Mesothelial cell of epicardium (in vitro differentiated cells): ENCODE results near the gene SHC2. TPM values are rescaled to one million over a fixed set of nuclear protein-coding genes. Genes with fewer than 3 reads are reported as not detected.

Experiments used
- DNase-seq, 2 experiments: peaks; one replicate each; pipeline ENCODE4 v3.0.0; 2021; ENCODE audit warnings: low spot score in 2 of 2; ENCODE audit not compliant: unreplicated experiment in 2 of 2
- H3K27ac Mint-ChIP-seq: 2 replicates; pipeline ENCODE4 v1.8.0; 2021; ENCODE audit warnings: mixed read lengths
- H3K27me3 Mint-ChIP-seq: 2 replicates; pipeline ENCODE4 v1.8.0; 2021; ENCODE audit warnings: low read depth, mixed read lengths
- H3K36me3 Mint-ChIP-seq: 2 replicates; pipeline ENCODE4 v1.8.0; 2021; ENCODE audit warnings: mixed read lengths
- H3K4me1 Mint-ChIP-seq: 2 replicates; pipeline ENCODE4 v1.8.0; 2021; ENCODE audit warnings: mixed read lengths
- H3K4me3 Mint-ChIP-seq: 2 replicates; pipeline ENCODE4 v1.8.0; 2021; ENCODE audit warnings: mild to moderate bottlenecking, moderate library complexity, mixed read lengths
- H3K9me3 Mint-ChIP-seq: 2 replicates; pipeline ENCODE4 v1.8.0; 2021; ENCODE audit warnings: mixed read lengths
- total RNA-seq: library from RNA; stranded (reverse); gene quantifications from 3 replicates; pipeline ENCODE4 v1.2.1, GENCODE V29; 2021
- TF ChIP-seq, protein P1 (sequence below): fragments of 200-600 bp; sonication (generic); IDR thresholded peaks from one replicate; pipeline ENCODE4 v1.5.0; 2021; ENCODE audit warnings: antibody characterized with exemption; ENCODE audit not compliant: unreplicated experiment

Gene SHC2
- total RNA-seq, 1 donor from 2014 or later: 86.4 TPM

DNA sequence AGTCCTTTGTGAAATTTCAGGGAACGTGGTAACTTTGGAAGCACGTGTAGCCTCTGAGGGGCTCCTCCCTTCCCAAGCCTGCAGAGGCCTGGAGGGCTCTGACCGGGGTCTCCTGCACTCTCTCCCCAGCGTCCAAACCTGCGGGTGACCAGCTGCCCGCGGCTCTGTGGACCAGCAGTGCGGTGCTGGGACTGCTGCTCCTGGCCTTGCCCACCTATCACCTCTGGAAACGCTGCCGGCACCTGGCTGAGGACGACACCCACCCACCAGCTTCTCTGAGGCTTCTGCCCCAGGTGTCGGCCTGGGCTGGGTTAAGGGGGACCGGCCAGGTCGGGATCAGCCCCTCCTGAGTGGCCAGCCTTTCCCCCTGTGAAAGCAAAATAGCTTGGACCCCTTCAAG is 43.8 kb upstream of the SHC2 start:
- Mint-ChIP-seq H3K27me3 (peaks cover 15% of the 10 kb centered on the region), H3K36me3 (no peaks in the 10 kb centered on the region)
- TF ChIP-seq, protein P1, sequence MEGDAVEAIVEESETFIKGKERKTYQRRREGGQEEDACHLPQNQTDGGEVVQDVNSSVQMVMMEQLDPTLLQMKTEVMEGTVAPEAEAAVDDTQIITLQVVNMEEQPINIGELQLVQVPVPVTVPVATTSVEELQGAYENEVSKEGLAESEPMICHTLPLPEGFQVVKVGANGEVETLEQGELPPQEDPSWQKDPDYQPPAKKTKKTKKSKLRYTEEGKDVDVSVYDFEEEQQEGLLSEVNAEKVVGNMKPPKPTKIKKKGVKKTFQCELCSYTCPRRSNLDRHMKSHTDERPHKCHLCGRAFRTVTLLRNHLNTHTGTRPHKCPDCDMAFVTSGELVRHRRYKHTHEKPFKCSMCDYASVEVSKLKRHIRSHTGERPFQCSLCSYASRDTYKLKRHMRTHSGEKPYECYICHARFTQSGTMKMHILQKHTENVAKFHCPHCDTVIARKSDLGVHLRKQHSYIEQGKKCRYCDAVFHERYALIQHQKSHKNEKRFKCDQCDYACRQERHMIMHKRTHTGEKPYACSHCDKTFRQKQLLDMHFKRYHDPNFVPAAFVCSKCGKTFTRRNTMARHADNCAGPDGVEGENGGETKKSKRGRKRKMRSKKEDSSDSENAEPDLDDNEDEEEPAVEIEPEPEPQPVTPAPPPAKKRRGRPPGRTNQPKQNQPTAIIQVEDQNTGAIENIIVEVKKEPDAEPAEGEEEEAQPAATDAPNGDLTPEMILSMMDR: no peak

DNA sequence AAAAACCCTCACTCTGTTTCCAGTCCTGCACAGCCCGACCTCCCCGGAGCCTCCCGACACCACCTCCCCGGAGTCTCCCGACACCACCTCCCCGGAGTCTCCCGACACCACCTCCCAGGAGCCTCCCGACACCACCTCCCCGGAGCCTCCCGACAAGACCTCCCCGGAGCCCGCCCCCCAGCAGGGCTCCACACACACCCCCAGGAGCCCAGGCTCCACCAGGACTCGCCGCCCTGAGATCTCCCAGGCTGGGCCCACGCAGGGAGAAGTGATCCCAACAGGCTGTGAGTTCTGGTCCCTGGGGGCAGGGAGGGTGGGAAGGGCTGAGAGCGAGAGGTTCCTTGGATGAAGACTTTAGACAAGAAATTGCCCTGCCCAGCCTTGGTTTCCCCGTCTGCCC is 40.8 kb upstream of the SHC2 start:
- no peaks in the 10 kb centered on the region for H3K36me3 Mint-ChIP-seq
- peaks cover 34% of the 10 kb centered on the region for H3K27me3 Mint-ChIP-seq
- peaks cover 4% of the 10 kb centered on the region for H3K4me1 Mint-ChIP-seq
- TF ChIP-seq, protein P1: no peak
- H3K9me3 Mint-ChIP-seq: no peaks in the 10 kb centered on the region
- DNase-seq: no peak
- no peak overlapping the region for H3K4me3 Mint-ChIP-seq
- no peak overlapping the region for H3K27ac Mint-ChIP-seq

More for the DNA sequence above, 43.8 kb upstream of the SHC2 start:
- Mint-ChIP-seq H3K4me3 (no peak overlapping the region), H3K27ac (no peak overlapping the region), H3K9me3 (no peaks in the 10 kb centered on the region), H3K4me1 (peaks cover 14% of the 10 kb centered on the region)
- DNase-seq: no peak

DNA sequence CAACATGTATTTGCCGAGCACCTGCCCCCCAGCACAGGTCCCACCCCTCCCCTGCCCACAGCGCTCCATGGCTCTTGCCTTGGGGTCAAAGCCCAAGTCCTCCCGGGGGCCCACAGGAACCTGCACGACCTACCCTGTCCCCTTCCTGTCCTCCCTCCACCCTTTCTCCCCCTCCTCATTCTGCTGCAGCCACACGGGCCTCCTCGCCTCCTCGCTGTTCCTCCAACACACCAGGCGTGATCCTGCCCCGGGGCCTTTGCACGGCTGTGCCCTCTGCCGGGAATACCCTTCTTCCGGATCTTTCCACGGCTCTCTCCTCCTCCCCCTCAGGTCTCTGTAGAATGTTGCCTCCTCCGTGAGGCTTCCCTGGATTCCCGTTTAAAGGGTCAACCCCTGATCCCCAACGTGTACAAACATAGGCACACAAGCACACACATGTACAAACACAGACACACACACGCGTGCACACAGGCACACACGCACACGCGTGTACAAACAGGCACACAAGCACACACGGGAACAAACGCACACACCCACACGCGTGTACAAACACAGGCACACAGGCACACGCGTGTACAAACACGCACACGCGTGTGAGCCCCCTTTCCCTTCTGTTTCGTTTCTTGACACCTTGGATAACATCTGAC is 38.3 kb upstream of the SHC2 start:
- H3K36me3 Mint-ChIP-seq: no peaks in the 10 kb centered on the region
- TF ChIP-seq, protein P1: no peak
- no peak for DNase-seq
- no peaks in the 10 kb centered on the region for H3K9me3 Mint-ChIP-seq
- H3K4me3 Mint-ChIP-seq: peak overlapping the region; percentile 37
- H3K4me1 Mint-ChIP-seq: peaks cover 3% of the 10 kb centered on the region
- H3K27me3 Mint-ChIP-seq: peaks cover 46% of the 10 kb centered on the region
- no peak overlapping the region for H3K27ac Mint-ChIP-seq

DNA sequence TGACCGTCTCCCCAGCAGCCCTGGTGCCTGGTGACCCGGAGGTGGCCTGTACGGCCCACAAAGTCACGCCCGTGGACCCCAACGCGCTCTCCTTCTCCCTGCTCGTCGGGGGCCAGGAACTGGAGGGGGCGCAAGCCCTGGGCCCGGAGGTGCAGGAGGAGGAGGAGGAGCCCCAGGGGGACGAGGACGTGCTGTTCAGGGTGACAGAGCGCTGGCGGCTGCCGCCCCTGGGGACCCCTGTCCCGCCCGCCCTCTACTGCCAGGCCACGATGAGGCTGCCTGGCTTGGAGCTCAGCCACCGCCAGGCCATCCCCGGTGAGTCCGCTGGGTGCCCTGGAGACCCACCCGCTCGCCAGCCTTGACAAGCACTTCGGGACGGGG is 37.7 kb upstream of the SHC2 start:
- TF ChIP-seq, protein P1: no peak
- Mint-ChIP-seq H3K4me3 (no peak overlapping the region), H3K27me3 (peaks cover 48% of the 10 kb centered on the region)

DNA sequence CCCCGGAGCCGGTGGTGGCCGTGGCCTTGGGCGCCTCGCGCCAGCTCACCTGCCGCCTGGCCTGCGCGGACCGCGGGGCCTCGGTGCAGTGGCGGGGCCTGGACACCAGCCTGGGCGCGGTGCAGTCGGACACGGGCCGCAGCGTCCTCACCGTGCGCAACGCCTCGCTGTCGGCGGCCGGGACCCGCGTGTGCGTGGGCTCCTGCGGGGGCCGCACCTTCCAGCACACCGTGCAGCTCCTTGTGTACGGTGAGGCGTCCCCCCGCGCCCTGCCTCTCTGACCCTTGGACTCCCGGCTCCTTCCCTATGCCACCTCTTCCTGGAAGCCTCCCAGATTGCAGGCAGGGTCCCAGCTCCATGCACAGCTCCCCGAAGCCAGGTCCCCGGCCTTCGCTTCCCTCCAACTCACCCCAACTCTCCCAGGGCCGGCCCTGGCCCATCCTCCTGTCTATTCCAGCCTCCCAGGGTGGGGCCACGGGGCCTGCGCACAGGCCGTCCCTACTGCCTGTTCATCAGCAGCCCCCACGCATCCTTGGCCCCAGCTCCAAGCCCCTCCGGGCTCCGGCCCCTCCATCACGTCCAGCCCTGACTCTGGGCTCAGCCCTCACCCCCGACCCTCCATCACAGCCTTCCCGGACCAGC is 37.2 kb upstream of the SHC2 start:
- Mint-ChIP-seq H3K9me3 (peaks cover under 1% of the 10 kb centered on the region), H3K4me3 (no peak overlapping the region), H3K27ac (no peak overlapping the region), H3K27me3 (peaks cover 48% of the 10 kb centered on the region), H3K4me1 (peaks cover 3% of the 10 kb centered on the region), H3K36me3 (no peaks in the 10 kb centered on the region)
- TF ChIP-seq, protein P1: no peak
- DNase-seq: no peak

More for the DNA sequence above, 37.7 kb upstream of the SHC2 start:
- Mint-ChIP-seq H3K36me3 (no peaks in the 10 kb centered on the region), H3K4me1 (peaks cover 3% of the 10 kb centered on the region), H3K9me3 (no peaks in the 10 kb centered on the region), H3K27ac (no peak overlapping the region)
- no peak for DNase-seq
